ENCODE results near the gene PHLPP1. TPM values are rescaled to one million over a fixed set of nuclear protein-coding genes. Genes with fewer than 3 reads are reported as not detected.

The PHLPP1 gene
- total RNA-seq, 6 experiments from 2014 or later: 4.5 to 7.9 (median 5.5) TPM

GRCh38 chr18:62682371-62682770 is 33.0 kb upstream of the PHLPP1 start:
- peaks cover 21% of the 10 kb centered on the region for H3K9me3 Mint-ChIP-seq
- no peak overlapping the region for H3K4me3 Mint-ChIP-seq
- no peaks in the 10 kb centered on the region for H3K4me1 Mint-ChIP-seq (ENCODE audit: low read depth)
- no peak for DNase-seq
- no peak overlapping the region for H3K27ac Mint-ChIP-seq
- peaks cover 13% of the 10 kb centered on the region for H3K27me3 Mint-ChIP-seq (ENCODE audit: insufficient read depth)
- TF ChIP-seq, protein P1, sequence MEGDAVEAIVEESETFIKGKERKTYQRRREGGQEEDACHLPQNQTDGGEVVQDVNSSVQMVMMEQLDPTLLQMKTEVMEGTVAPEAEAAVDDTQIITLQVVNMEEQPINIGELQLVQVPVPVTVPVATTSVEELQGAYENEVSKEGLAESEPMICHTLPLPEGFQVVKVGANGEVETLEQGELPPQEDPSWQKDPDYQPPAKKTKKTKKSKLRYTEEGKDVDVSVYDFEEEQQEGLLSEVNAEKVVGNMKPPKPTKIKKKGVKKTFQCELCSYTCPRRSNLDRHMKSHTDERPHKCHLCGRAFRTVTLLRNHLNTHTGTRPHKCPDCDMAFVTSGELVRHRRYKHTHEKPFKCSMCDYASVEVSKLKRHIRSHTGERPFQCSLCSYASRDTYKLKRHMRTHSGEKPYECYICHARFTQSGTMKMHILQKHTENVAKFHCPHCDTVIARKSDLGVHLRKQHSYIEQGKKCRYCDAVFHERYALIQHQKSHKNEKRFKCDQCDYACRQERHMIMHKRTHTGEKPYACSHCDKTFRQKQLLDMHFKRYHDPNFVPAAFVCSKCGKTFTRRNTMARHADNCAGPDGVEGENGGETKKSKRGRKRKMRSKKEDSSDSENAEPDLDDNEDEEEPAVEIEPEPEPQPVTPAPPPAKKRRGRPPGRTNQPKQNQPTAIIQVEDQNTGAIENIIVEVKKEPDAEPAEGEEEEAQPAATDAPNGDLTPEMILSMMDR (IDR thresholded peaks at IDR 0.05): no peak
- peaks cover 7% of the 10 kb centered on the region; the same call in 1 of the 2 replicates for H3K36me3 Mint-ChIP-seq (ENCODE audit: low read depth)

- H3K36me3 Mint-ChIP-seq (ENCODE audit: low read depth): peaks cover 17% of the 10 kb centered on the region
- DNase-seq: no peak
- no peak overlapping the region for H3K27ac Mint-ChIP-seq
- no peaks in the 10 kb centered on the region for H3K4me1 Mint-ChIP-seq (ENCODE audit: low read depth)
- TF ChIP-seq, protein P1 (IDR thresholded peaks at IDR 0.05): no peak
- H3K27me3 Mint-ChIP-seq (ENCODE audit: insufficient read depth): peaks cover 13% of the 10 kb centered on the region
- H3K4me3 Mint-ChIP-seq: no peak overlapping the region
- peaks cover 36% of the 10 kb centered on the region for H3K9me3 Mint-ChIP-seq
These were observed 31.4 kb upstream of the PHLPP1 start for GRCh38 chr18:62683935-62684334.

- TF ChIP-seq, protein P1 (IDR thresholded peaks at IDR 0.05): no peak
- peaks cover 42% of the 10 kb centered on the region for H3K36me3 Mint-ChIP-seq (ENCODE audit: low read depth)
- H3K4me3 Mint-ChIP-seq: no peak overlapping the region
- no peak overlapping the region for H3K27ac Mint-ChIP-seq
- DNase-seq: no peak
- no peaks in the 10 kb centered on the region for H3K4me1 Mint-ChIP-seq (ENCODE audit: low read depth)
- peaks cover 24% of the 10 kb centered on the region for H3K27me3 Mint-ChIP-seq (ENCODE audit: insufficient read depth)
- H3K9me3 Mint-ChIP-seq: peaks cover 68% of the 10 kb centered on the region
These were observed 26.5 kb upstream of the PHLPP1 start for GRCh38 chr18:62688743-62689317.

DNA sequence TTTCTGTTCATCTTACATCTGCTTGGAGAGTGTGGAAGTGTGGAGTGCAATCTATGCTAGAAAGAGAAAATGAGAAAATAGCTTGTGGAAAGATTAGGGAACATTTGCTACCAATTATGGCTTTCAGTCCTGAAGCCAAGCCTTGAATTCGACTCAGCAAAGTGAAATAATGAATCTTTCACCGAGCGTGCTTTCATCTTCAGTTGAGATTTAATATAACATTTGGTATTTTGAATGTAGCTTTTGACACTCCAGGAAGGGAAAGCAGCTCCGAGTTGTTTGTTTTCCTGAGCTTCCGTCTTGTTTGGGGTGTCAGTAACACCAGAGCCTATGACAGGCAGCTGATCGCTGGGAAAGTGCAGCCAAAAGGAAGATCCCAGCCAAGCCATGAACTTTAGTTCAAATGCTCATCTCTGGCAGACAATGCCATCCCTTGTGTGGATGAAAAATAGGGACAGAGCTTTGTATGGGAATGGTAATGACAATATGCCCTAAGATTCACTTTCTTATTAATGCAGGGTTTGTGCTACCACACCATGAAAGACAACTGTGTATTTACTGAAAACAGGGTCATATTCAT is 25.0 kb upstream of the PHLPP1 start:
- Mint-ChIP-seq H3K27ac (no peak overlapping the region), H3K4me3 (no peak overlapping the region), H3K36me3 (ENCODE audit: low read depth) (peaks cover 38% of the 10 kb centered on the region), H3K4me1 (ENCODE audit: low read depth) (no peaks in the 10 kb centered on the region), H3K9me3 (peaks cover 63% of the 10 kb centered on the region), H3K27me3 (ENCODE audit: insufficient read depth) (peaks cover 20% of the 10 kb centered on the region)
- no peak for DNase-seq
- TF ChIP-seq, protein P1 (IDR thresholded peaks at IDR 0.05): no peak

GRCh38 chr18:62693659-62694058 is 21.7 kb upstream of the PHLPP1 start:
- Mint-ChIP-seq H3K36me3 (ENCODE audit: low read depth) (peaks cover 28% of the 10 kb centered on the region), H3K9me3 (peaks cover 34% of the 10 kb centered on the region), H3K27ac (no peak overlapping the region), H3K4me1 (ENCODE audit: low read depth) (no peaks in the 10 kb centered on the region), H3K27me3 (ENCODE audit: insufficient read depth) (peaks cover 28% of the 10 kb centered on the region), H3K4me3 (no peak overlapping the region)
- no peak for DNase-seq
- TF ChIP-seq, protein P1 (IDR thresholded peaks at IDR 0.05): no peak
